ENCODE results near the gene FBXO30. TPM values are rescaled to one million over a fixed set of nuclear protein-coding genes. Genes with fewer than 3 reads are reported as not detected.

Gene FBXO30, protein sequence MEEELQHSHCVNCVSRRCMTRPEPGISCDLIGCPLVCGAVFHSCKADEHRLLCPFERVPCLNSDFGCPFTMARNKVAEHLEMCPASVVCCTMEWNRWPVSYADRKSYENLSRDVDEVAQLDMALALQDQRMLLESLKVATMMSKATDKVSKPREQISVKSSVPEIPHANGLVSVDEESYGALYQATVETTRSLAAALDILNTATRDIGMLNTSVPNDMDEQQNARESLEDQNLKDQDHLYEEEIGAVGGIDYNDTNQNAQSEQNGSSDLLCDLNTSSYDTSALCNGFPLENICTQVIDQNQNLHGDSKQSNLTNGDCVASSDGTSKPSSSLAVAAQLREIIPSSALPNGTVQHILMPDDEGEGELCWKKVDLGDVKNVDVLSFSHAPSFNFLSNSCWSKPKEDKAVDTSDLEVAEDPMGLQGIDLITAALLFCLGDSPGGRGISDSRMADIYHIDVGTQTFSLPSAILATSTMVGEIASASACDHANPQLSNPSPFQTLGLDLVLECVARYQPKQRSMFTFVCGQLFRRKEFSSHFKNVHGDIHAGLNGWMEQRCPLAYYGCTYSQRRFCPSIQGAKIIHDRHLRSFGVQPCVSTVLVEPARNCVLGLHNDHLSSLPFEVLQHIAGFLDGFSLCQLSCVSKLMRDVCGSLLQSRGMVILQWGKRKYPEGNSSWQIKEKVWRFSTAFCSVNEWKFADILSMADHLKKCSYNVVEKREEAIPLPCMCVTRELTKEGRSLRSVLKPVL
- total RNA-seq: 16.2 and 21.1 TPM in 2 replicates

DNA sequence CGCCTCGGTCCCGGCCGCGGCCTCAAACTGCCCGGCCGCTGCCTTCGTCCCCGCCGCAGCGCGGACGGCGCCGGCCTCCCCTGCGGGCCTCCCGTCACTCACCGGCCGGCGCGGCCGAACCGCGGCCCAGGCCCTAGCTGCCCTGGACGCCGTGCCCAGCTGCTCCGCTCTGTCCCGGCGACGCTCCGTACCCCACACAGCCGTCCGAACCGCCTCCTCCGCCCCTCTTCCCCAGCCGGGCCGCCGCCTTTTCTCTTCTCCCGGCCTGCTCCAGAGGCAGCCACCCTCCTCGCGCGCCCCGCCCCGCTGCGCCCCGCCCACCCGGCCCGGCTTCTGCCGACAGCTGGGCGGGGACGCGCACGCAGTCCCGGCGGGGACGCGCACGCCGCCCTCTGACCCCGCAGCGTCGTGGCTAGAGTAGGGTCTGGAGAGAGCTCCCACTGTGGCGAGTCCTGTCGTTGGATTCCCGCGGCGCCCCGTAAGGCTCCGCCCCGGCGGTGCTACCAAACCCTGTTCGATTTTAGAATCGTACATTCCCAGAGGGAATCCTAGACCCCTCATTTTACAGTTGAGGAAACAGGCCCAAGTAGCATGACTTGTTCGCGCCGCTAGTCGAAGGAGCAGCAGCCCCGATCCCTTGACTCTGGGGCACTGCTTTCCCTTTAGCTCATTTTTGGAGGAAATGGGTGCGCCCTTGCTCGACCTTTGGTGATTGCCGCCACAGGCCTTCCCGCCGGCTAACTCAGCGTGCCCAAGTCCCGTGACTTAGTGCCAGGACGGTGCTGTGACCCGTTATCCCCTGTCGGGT lies at the start of gene FBXO30:
Gene FBXO30, minus strand, starts transcription at position 295 of the 808 bp plus-strand sequence. CDS start 8,390 bp downstream, outside the sequence.

Other genes starting within 250 kb of the FBXO30 start
- gene EPM2A, start 79.3 kb downstream of the FBXO30 start, total RNA-seq: 4.8 and 9.1 TPM in 2 replicates
- 17.0 and 20.5 TPM in 2 replicates for gene SHPRH, start 149.6 kb upstream of the FBXO30 start, total RNA-seq
- gene GRM1, start 214.3 kb upstream of the FBXO30 start, total RNA-seq: under 0.01 TPM in 2 replicates